SK-N-SH (cell line): ENCODE data around the gene AFAP1.

Experiments
- CTCF ChIP-seq: fragments of 200-600 bp; sonication (generic); IDR thresholded peaks from 2 replicates; pipeline ENCODE4 v1.6.1; 2017; ENCODE audit warnings: antibody characterized with exemption, mild to moderate bottlenecking, moderate library complexity
- JUND ChIP-seq: IDR thresholded peaks from 2 replicates; pipeline ENCODE4 v1.4.0; 2012
- MEF2A ChIP-seq: IDR thresholded peaks from 2 replicates; pipeline ENCODE4 v1.4.0; 2012; ENCODE audit warnings: low read depth, borderline replicate concordance
- NRF1 ChIP-seq: IDR thresholded peaks from 2 replicates; pipeline ENCODE4 v1.6.1; 2012; ENCODE audit warnings: low read depth, mild to moderate bottlenecking, low read length
- REST ChIP-seq: IDR thresholded peaks from 2 replicates; pipeline ENCODE4 v1.6.1; 2012; ENCODE audit warnings: mild to moderate bottlenecking, low read depth, low read length, moderate library complexity
- SIN3A ChIP-seq: IDR thresholded peaks from 2 replicates; pipeline ENCODE4 v1.6.1; 2012; ENCODE audit warnings: low read depth, mild to moderate bottlenecking, low read length, moderate library complexity, borderline replicate concordance
- TEAD4 ChIP-seq: IDR thresholded peaks from 2 replicates; pipeline ENCODE4 v1.4.0; 2012; ENCODE audit warnings: mild to moderate bottlenecking, borderline replicate concordance; ENCODE audit not compliant: insufficient read depth
- USF2 ChIP-seq: fragments of 150-350 bp; IDR thresholded peaks from 2 replicates; pipeline ENCODE4 v1.6.1; 2017; ENCODE audit warnings: antibody characterized with exemption, low read length, low read depth, borderline replicate concordance
- YY1 ChIP-seq: IDR thresholded peaks from 2 replicates; pipeline ENCODE4 v1.4.0; 2012; ENCODE audit warnings: low read depth, mild to moderate bottlenecking

- no peak for TF ChIP-seq TEAD4
- no peak for TF ChIP-seq CTCF
- TF ChIP-seq MEF2A = no peak
- no peak for TF ChIP-seq YY1
- TF ChIP-seq SIN3A = no peak
- TF ChIP-seq REST = no peak
- TF ChIP-seq NRF1 = no peak
- TF ChIP-seq USF2 = no peak
- no peak for TF ChIP-seq JUND
These were observed 128.7 kb downstream of the AFAP1 start for GRCh38 chr4:7810783-7811535.
